GM18502 (cell line): ENCODE data around the gene KCNQ5.
"Not testable (repeated sequence)": the region's sequence is repeated elsewhere in the genome, so short reads cannot be mapped to it uniquely, and the experiment has no call there.

Source experiments
- ATAC-seq: cut with Tn5 transposase; IDR thresholded peaks from one replicate; pipeline ENCODE4 v1.9.1; 2021; ENCODE audit warnings: mild to moderate bottlenecking; ENCODE audit not compliant: unreplicated experiment, poor library complexity

Gene KCNQ5

GRCh38 chr6:73203098-73203497 lies 581.2 kb downstream of the KCNQ5 start:
- ATAC-seq, result no peak

GRCh38 chr6:73204252-73204651 lies 582.4 kb downstream of the KCNQ5 start:
- ATAC-seq, result no peak

GRCh38 chr6:73207221-73207837 lies 585.5 kb downstream of the KCNQ5 start:
- ATAC-seq, result no peak

- no peak for ATAC-seq
These were observed 587.3 kb downstream of the KCNQ5 start for GRCh38 chr6:73209117-73209516.

GRCh38 chr6:73216859-73217258 lies 595.0 kb downstream of the KCNQ5 start:
- ATAC-seq, result no peak

GRCh38 chr6:73225396-73225795 lies 603.5 kb downstream of the KCNQ5 start, which contains the start of gene KHDC1L:
KHDC1L (minus strand) TSS chr6:73225496; CDS start chr6:73225408, 88 bp downstream.
- no peak for ATAC-seq

GRCh38 chr6:73227606-73228255 lies 605.9 kb downstream of the KCNQ5 start:
- no peak for ATAC-seq

- ATAC-seq, result no peak
These were observed 610.1 kb downstream of the KCNQ5 start for GRCh38 chr6:73231986-73232391.

- no peak for ATAC-seq
These were observed 611.2 kb downstream of the KCNQ5 start for GRCh38 chr6:73233048-73233447.

GRCh38 chr6:73233971-73234370 lies 612.1 kb downstream of the KCNQ5 start:
- ATAC-seq, result not testable (repeated sequence)

- no peak for ATAC-seq
These were observed 612.9 kb downstream of the KCNQ5 start for GRCh38 chr6:73234733-73235132.

GRCh38 chr6:73236144-73236750 lies 614.4 kb downstream of the KCNQ5 start:
- no peak for ATAC-seq

GRCh38 chr6:73240730-73241129 lies 618.9 kb downstream of the KCNQ5 start:
- no peak for ATAC-seq

- ATAC-seq, result no peak
These were observed 620.1 kb downstream of the KCNQ5 start for GRCh38 chr6:73242001-73242400.
